Measurements from ENCODE around the gene DERA.

DERA gene

GRCh38 chr12:16074894-16075293, 163.8 kb downstream of the DERA start:
- no peak for DNase-seq
- TF ChIP-seq POLR2A (IDR thresholded peaks at IDR 0.05; ENCODE audit: low read length) (no peak), GATA1 (IDR thresholded peaks at IDR 0.05; ENCODE audit: low read depth, low read length) (no peak)

DNA sequence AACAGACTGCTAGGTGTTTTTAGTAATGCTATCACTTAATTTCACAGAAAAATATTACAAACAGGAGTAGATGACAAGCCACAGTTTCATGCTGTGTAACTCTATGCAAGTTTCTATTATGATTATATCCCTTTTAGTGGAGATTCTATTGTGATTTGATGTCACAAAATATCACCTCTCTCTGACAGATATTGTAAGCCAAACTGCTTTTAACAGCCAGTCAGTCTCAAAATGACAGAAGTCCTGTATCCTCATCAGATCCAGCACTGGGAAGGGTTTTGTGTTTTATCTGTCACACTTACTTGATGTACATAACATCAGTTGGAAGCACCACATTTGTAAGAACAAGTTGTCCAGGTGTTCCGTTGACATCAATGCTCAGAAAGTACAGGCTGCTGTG, 164.8 kb downstream of the DERA start:
- DNase-seq, result no peak
- TF ChIP-seq POLR2A (IDR thresholded peaks at IDR 0.05; ENCODE audit: low read length), result no peak
- no peak for TF ChIP-seq GATA1 (IDR thresholded peaks at IDR 0.05; ENCODE audit: low read depth, low read length)

GRCh38 chr12:16076557-16076956, 165.4 kb downstream of the DERA start:
- TF ChIP-seq POLR2A (IDR thresholded peaks at IDR 0.05; ENCODE audit: low read length), result no peak
- no peak for TF ChIP-seq GATA1 (IDR thresholded peaks at IDR 0.05; ENCODE audit: low read depth, low read length)
- peak; percentile 14 to 28 for DNase-seq

GRCh38 chr12:16076970-16077522, 165.9 kb downstream of the DERA start:
- TF ChIP-seq POLR2A (IDR thresholded peaks at IDR 0.05; ENCODE audit: low read length) (no peak), GATA1 (IDR thresholded peaks at IDR 0.05; ENCODE audit: low read depth, low read length) (no peak)
- DNase-seq, result no peak

DNA sequence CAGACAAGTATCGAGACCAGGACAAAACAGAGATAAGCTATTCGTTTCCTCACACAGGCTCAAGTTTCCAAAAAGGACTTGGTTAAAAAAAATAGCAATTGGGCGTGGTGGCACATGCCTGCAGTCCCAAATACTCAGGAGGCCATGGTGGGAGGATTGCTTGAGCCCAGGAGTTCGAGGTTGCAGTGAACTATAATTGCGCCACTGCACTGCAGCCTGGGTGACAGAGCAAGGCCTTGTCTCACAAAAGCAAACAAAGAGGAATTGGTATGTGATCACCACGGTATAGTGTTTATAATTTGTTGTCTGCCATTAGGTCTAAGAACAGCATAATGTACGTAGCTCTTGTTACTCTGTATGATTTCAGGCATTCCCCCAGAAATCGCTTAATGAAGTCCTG, 175.3 kb downstream of the DERA start:
- no peak for TF ChIP-seq GATA1 (IDR thresholded peaks at IDR 0.05; ENCODE audit: low read depth, low read length)
- no peak for TF ChIP-seq POLR2A (IDR thresholded peaks at IDR 0.05; ENCODE audit: low read length)
- no peak for DNase-seq

GRCh38 chr12:16086942-16087341, 175.8 kb downstream of the DERA start:
- no peak for DNase-seq
- TF ChIP-seq GATA1 (IDR thresholded peaks at IDR 0.05; ENCODE audit: low read depth, low read length) (no peak), POLR2A (IDR thresholded peaks at IDR 0.05; ENCODE audit: low read length) (no peak)
